Measurements from ENCODE around the gene CAP1. TPM values are rescaled to one million over a fixed set of nuclear protein-coding genes. Genes with fewer than 3 reads are reported as not detected.

The CAP1 gene
- total and polyA plus RNA-seq, 9 of the 15 experiments (the other 6 are each of a cell fraction or from before 2014, with no cell fraction given) = 230 to 658 (median 281) TPM

DNA sequence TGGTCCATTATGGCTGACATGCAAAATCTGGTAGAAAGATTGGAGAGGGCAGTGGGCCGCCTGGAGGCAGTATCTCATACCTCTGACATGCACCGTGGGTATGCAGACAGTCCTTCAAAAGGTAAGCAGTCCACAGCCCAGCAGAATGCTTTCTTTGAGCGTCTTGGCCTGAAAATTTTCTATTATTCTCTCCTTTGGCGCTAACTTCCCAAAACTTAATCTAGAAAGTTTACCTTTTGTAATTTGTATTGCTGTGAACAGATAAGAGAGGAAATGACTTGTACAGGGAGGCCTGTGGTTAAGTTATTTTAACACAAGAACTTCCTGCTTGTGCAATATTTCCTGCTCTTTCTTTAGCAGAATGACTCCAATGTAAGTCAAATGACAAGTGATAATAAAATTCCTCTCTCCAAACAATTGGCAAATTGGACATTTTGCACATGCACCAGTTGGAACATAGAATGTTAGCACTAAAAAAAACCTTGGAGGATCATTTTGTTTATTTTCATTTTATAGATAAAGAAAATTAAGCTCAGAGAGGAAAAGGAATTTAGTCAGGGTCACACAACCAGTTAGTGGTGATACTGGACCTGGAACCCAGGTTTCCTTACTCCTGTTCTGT lies 18.9 kb downstream of the CAP1 start (continued):
- TF ChIP-seq ATF6 (CRISPR knock-in tag; IDR thresholded peaks at IDR 0.05) (no peak), HDAC1 (IDR thresholded peaks at IDR 0.05) (peak in 1 of 2 experiments; percentile 18; a peak in 1 of 4 replicates), CBX8 (IDR thresholded peaks at IDR 0.05; ENCODE audit: borderline replicate concordance, extremely low read depth, low read depth, low read length, poor library complexity, severe bottlenecking) (no peak), MCM5 (IDR thresholded peaks at IDR 0.05; ENCODE audit: low read depth) (no peak), SIN3B (IDR thresholded peaks at IDR 0.05; ENCODE audit: low read depth) (no peak), RBFOX2 (IDR thresholded peaks at IDR 0.05; ENCODE audit: low read depth, low read length) (no peak)

DNA sequence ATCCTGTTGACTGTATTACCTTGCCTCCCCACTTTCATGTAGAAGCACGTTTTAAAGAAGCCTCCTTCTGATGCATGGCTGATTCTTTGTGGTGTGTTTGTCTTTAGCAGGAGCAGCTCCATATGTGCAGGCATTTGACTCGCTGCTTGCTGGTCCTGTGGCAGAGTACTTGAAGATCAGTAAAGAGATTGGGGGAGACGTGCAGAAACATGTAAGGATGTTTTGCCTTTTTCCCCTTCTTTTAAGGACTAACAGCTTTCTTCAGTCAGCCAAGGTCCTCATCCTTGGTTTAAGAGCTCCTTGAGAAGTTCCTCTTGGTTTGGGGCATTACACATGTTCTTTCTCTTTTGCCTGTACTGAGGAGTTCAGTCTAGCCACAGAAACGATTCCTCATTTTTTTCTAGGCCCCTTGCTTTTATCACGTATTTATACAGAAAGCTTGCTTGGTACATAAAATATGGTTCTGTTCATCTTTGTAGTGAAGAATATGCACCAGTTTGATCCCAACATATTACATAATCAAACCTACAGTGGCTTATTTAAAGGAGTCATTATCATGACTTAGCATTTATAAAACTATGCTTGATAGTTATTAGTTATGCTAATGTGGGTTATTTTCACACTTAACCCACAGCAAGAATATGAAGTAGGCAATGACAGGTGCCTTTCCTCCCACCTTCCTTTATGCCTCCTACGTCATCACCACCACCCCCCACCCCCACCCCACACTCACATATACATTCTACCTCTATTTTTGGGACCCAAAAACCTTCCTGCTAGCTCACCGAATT lies 19.6 kb downstream of the CAP1 start:
- Histone ChIP-seq H3K36me3 (ENCODE audit: control insufficient read depth, insufficient read depth, low read length) (peaks cover 64% of the 10 kb centered on the region), H3K4me1 (replicated peaks in 1 of 2; ENCODE audit: control insufficient read depth in 2 of 2, insufficient read depth in 2 of 2, low read length in 2 of 2) (peaks cover 18 to 65% of the 10 kb centered on the region in 2 experiments), H3K9me3 (replicated peaks; ENCODE audit: control insufficient read depth, insufficient read depth, low read depth, low read length) (no peaks in the 10 kb centered on the region), H3K27me3 (ENCODE audit: control insufficient read depth in 2 of 2, insufficient read depth in 2 of 2, low read length in 2 of 2) (no peaks in the 10 kb centered on the region; a peak in 1 of 5 replicates), H3K27ac (ENCODE audit: extremely low read depth, low read depth, low read length) (peak overlapping the region; percentile 92), H4K20me1 (replicated peaks; ENCODE audit: control insufficient read depth, insufficient read depth, low read length) (no peaks in the 10 kb centered on the region), H3K79me2 (ENCODE audit: control insufficient read depth, insufficient read depth, low read length) (peaks cover 62% of the 10 kb centered on the region), H2AFZ (ENCODE audit: low read depth, low read length) (no peak overlapping the region), H3K4me2 (ENCODE audit: insufficient read depth, low read length) (peak overlapping the region; percentile 61), H3K9me1 (ENCODE audit: control insufficient read depth, insufficient read depth, low read length) (no peaks in the 10 kb centered on the region), H3K4me3 (no peak overlapping the region), H3K9ac (ENCODE audit: insufficient read depth in 1 of 2, low read depth in 2 of 2, low read length in 2 of 2) (peak overlapping the region in 1 of 2 experiments; percentile 58; a peak in 2 of 4 replicates)
- POLR2A ChIA-PET = interaction anchor here (0.6 to 6.2 kb wide), 8 partner anchors 9 to 275 kb away, joined by 3 to 64 read pairs (median 4); partner anchors contain the start of gene CAP1
- no TSS peak for BruUV-seq (replicated peaks)
- DNase-seq (ENCODE audit: extremely low read depth in 1 of 4, low spot score in 3 of 4) (no peak), FAIRE-seq (no peak), ATAC-seq (no peak)
- WGBS (ENCODE audit: insufficient coverage, low coverage, missing lambda C conversion rate) = 41% methylated on average over 7 of the region's 7 CpGs
- in situ Hi-C loops (cut with MboI) = no loop called here
- intact Hi-C loops (cut with micrococcal nuclease) = no loop called here
- CTCF ChIA-PET (ENCODE audit: low intra/inter-chr PET ratio) = no interaction called here
- TF ChIP-seq ZNF699 (CRISPR knock-in tag; IDR thresholded peaks at IDR 0.05; ENCODE audit: insufficient replicate concordance) (peak; percentile 37), ZFP1 (CRISPR knock-in tag; IDR thresholded peaks at IDR 0.05) (peak; percentile 81), FOSL1 (tag; conservative IDR thresholded peaks at IDR 0.05) (peak; percentile 21; the same call in 1 of the 2 replicates), E2F6 (IDR thresholded peaks at IDR 0.05; ENCODE audit: borderline replicate concordance in 1 of 2, extremely low read depth in 1 of 2, insufficient read depth in 1 of 2, insufficient read length in 1 of 2, low read depth in 1 of 2, low read length in 1 of 2, poor library complexity in 1 of 2, severe bottlenecking in 1 of 2) (no peak), ZNF589 (CRISPR knock-in tag; IDR thresholded peaks at IDR 0.05; ENCODE audit: low read depth) (peak; percentile 97), KLF10 (CRISPR knock-in tag; IDR thresholded peaks at IDR 0.05) (0 out of 2 replicates have a peak, but pooled peaks have one; percentile 49), THRB (CRISPR knock-in tag; conservative IDR thresholded peaks at IDR 0.05) (peak; percentile 72)
